Measurements from ENCODE around the gene ACSF3. TPM values are rescaled to one million over a fixed set of nuclear protein-coding genes. Genes with fewer than 3 reads are reported as not detected.

The ACSF3 gene
- total RNA-seq, 1 experiment from 2014 or later = 30.8 TPM

DNA sequence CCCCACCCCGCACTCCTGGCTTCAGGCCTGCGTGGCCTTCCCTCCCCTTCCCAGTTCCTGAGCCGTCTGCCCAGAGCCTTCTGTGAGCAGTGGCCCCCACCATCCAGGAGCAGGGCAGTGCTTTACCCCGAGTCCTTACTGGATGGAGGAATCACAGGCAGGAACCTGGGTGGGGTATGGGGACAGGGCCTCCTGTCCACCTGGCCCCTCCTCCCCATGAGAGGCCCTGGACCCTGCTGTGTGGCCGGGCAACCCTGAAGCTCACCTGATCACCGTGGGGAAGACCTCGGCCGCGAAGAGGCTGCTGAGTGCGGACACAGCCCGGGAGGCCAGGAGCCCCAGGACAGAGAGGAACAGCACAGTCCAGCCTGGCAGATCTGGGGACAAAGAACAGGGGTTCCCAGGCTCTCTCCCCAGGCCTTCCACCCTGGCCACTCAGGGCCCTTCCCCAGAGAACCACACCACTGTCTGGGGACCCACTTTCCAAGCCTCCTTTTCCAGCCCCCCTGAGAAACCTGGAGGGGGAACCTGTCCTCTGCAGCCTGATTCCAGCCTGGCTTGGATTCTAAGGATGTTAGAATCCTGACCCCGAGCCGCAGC, 103.5 kb downstream of the ACSF3 start:
- Histone ChIP-seq H3K27ac (ENCODE audit: low read length) (no peak overlapping the region), H3K36me3 (ENCODE audit: control insufficient read depth, insufficient read depth, low read length) (no peaks in the 10 kb centered on the region; the same call in 1 of the 2 replicates), H3K4me1 (ENCODE audit: control insufficient read depth, insufficient read depth, low read length) (no peaks in the 10 kb centered on the region), H3K9me3 (ENCODE audit: control insufficient read depth, insufficient read depth, low read depth, low read length) (no peaks in the 10 kb centered on the region), H3K4me3 (ENCODE audit: low read depth in 2 of 2, low read length in 2 of 2) (no peak overlapping the region), H3K27me3 (ENCODE audit: control insufficient read depth, insufficient read depth, low read length) (no peaks in the 10 kb centered on the region)
- ATAC-seq (no peak), DNase-seq (ENCODE audit: low read depth, low spot score) (no peak)
- BruUV-seq (replicated peaks) = no TSS peak
- CTCF ChIA-PET = no interaction called here
- TF ChIP-seq POLR2AphosphoS5 (IDR thresholded peaks at IDR 0.05; ENCODE audit: low read depth, low read length) (no peak), SIN3A (IDR thresholded peaks at IDR 0.05; ENCODE audit: borderline replicate concordance, insufficient read depth, low read depth, low read length) (no peak), CTCF (IDR thresholded peaks at IDR 0.05) (no peak), TCF7L2 (IDR thresholded peaks at IDR 0.05; ENCODE audit: low read depth, low read length) (no peak)
- TF ChIP-seq, protein P1, sequence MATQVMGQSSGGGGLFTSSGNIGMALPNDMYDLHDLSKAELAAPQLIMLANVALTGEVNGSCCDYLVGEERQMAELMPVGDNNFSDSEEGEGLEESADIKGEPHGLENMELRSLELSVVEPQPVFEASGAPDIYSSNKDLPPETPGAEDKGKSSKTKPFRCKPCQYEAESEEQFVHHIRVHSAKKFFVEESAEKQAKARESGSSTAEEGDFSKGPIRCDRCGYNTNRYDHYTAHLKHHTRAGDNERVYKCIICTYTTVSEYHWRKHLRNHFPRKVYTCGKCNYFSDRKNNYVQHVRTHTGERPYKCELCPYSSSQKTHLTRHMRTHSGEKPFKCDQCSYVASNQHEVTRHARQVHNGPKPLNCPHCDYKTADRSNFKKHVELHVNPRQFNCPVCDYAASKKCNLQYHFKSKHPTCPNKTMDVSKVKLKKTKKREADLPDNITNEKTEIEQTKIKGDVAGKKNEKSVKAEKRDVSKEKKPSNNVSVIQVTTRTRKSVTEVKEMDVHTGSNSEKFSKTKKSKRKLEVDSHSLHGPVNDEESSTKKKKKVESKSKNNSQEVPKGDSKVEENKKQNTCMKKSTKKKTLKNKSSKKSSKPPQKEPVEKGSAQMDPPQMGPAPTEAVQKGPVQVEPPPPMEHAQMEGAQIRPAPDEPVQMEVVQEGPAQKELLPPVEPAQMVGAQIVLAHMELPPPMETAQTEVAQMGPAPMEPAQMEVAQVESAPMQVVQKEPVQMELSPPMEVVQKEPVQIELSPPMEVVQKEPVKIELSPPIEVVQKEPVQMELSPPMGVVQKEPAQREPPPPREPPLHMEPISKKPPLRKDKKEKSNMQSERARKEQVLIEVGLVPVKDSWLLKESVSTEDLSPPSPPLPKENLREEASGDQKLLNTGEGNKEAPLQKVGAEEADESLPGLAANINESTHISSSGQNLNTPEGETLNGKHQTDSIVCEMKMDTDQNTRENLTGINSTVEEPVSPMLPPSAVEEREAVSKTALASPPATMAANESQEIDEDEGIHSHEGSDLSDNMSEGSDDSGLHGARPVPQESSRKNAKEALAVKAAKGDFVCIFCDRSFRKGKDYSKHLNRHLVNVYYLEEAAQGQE (IDR thresholded peaks at IDR 0.05; ENCODE audit: insufficient read depth in 1 of 2, low read depth in 2 of 2, low read length in 1 of 2) = no peak
- POLR2A ChIA-PET = no interaction called here
- intact Hi-C loops (cut with micrococcal nuclease; ENCODE audit: unreplicated experiment) (no loop called here), in situ Hi-C loops (cut with HindIII; ENCODE audit: low pct_unique_long_range_greater_than_20kb, low sequenced_read_pairs) (no loop called here)

DNA sequence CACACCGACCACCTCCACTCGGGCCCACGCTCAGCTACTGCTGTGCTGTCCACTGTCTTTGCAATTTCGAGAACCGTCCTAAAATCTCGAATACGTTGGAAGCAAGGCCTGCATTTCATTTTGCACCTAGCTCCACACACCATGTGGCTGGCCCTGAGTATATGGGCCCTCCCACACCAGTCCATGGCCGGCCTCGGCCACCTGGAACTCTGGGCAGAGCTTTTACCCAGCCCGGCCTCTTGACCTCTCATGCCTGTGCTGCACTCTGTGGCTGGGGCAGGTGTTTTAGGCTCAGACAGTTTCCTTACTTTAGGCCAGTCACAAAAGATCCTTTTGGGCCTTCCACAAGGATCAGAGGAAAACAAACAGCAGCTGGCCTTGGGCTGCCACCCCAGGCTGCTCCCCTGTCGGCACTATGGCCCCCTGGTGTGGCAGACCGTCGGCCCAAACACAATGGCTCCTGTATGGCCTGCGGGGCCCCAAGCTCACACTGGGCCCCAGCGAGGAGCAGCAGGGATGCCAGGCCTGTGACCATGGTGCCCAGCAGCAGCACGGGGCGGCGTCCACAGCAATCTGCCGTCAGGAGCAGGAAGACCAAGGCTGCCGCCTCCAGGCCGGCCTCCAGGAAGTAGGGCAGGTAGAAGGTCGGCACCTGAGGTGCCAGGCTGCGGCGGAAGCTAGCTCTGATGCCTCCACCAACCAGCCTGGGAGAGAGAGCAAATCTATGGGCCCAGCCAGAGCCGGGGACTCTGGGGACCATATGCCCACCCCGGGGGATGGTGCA, 104.2 kb downstream of the ACSF3 start:
- in situ Hi-C loops (cut with HindIII; ENCODE audit: low pct_unique_long_range_greater_than_20kb, low sequenced_read_pairs) (no loop called here), intact Hi-C loops (cut with micrococcal nuclease; ENCODE audit: unreplicated experiment) (no loop called here)
- no peak overlapping the region for H3K27ac ChIP-seq (ENCODE audit: low read length)
- H3K4me3 ChIP-seq (ENCODE audit: low read depth in 2 of 2, low read length in 2 of 2) = no peak overlapping the region
- no peaks in the 10 kb centered on the region for H3K9me3 ChIP-seq (ENCODE audit: control insufficient read depth, insufficient read depth, low read depth, low read length)
- H3K4me1 ChIP-seq (ENCODE audit: control insufficient read depth, insufficient read depth, low read length) = no peaks in the 10 kb centered on the region
- DNase-seq (ENCODE audit: low read depth, low spot score) (no peak), ATAC-seq (no peak)
- POLR2A ChIA-PET = no interaction called here
- H3K27me3 ChIP-seq (ENCODE audit: control insufficient read depth, insufficient read depth, low read length) = no peaks in the 10 kb centered on the region; the same call in 1 of the 2 replicates
- CTCF ChIA-PET = no interaction called here
- H3K36me3 ChIP-seq (ENCODE audit: control insufficient read depth, insufficient read depth, low read length) = no peaks in the 10 kb centered on the region; the same call in 1 of the 2 replicates
- TF ChIP-seq POLR2AphosphoS5 (IDR thresholded peaks at IDR 0.05; ENCODE audit: low read depth, low read length) = no peak
- TF ChIP-seq SIN3A (IDR thresholded peaks at IDR 0.05; ENCODE audit: borderline replicate concordance, insufficient read depth, low read depth, low read length) = no peak
- TF ChIP-seq TCF7L2 (IDR thresholded peaks at IDR 0.05; ENCODE audit: low read depth, low read length) = no peak
- TF ChIP-seq CTCF (IDR thresholded peaks at IDR 0.05) = no peak
- BruUV-seq (replicated peaks) = no TSS peak

Measured in Panc1 (cell line).